IMR-90 (cell line): ENCODE measurements around the gene GTF2H4. TPM values are rescaled to one million over a fixed set of nuclear protein-coding genes. Genes with fewer than 3 reads are reported as not detected.

ENCODE experiments used
- ATAC-seq: fragments of 200-7000 bp; cut with Tn5 transposase; 2 replicates; pipeline ENCODE4 v1.9.1; 2020; ENCODE audit warnings: low read depth, mild to moderate bottlenecking, moderate library complexity
- BruUV-seq: library from RNA; stranded (reverse); fragments of 400-500 nt; replicated peaks from 2 replicates; lab custom pipeline; 2021; lab: Mats Ljungman, UMichigan
- CTCF ChIA-PET: fragments of 300-600 bp; formaldehyde crosslinking; extraction: SDS; loops from one replicate; lab custom pipeline; 2021; ENCODE audit warnings: antibody characterized with exemption; lab: Yijun Ruan, JAX
- POLR2A ChIA-PET: fragments of 300-600 bp; sonication (Branson Sonifier 250); formaldehyde crosslinking; loops from one replicate; lab custom pipeline; 2022; ENCODE audit warnings: antibody characterized with exemption; ENCODE audit not compliant: unreplicated experiment; lab: Charles Lee
- DNase-seq: peaks from one replicate; pipeline ENCODE4 v3.0.0; 2013
- H2AFZ ChIP-seq: replicated peaks from 2 replicates; pipeline ENCODE3; 2013; ENCODE audit warnings: low read length, mild to moderate bottlenecking; ENCODE audit not compliant: poor library complexity
- H2AK5ac ChIP-seq: 2 replicates; pipeline ENCODE4 v1.6.1; 2013; ENCODE audit warnings: low read depth, low read length, inconsistent platforms
- H2AK9ac ChIP-seq: replicated peaks from 2 replicates; pipeline ENCODE3; 2013; ENCODE audit warnings: mild to moderate bottlenecking, low read depth, low read length, moderate library complexity; ENCODE audit not compliant: poor library complexity
- H2BK120ac ChIP-seq: 2 replicates; pipeline ENCODE4 v1.6.1; 2013; ENCODE audit warnings: low read depth, low read length, inconsistent platforms
- H2BK15ac ChIP-seq: 3 replicates; pipeline ENCODE4 v1.6.1; 2013; ENCODE audit warnings: low read depth, low read length, inconsistent platforms
- H2BK20ac ChIP-seq: 2 replicates; pipeline ENCODE4 v1.6.1; 2013; ENCODE audit warnings: low read depth, mild to moderate bottlenecking, inconsistent platforms, low read length, moderate library complexity
- H2BK5ac ChIP-seq: 2 replicates; pipeline ENCODE4 v1.6.1; 2013; ENCODE audit warnings: mild to moderate bottlenecking, low read depth, low read length, inconsistent platforms; ENCODE audit not compliant: poor library complexity, severe bottlenecking
- H3K14ac ChIP-seq: replicated peaks from 2 replicates; pipeline ENCODE4 v1.6.1; 2013; ENCODE audit warnings: low read depth, low read length, inconsistent platforms
- H3K18ac ChIP-seq: 2 replicates; pipeline ENCODE4 v1.6.1; 2013; ENCODE audit warnings: low read depth, low read length, control low read depth
- H3K23ac ChIP-seq: 2 replicates; pipeline ENCODE4 v1.6.1; 2013; ENCODE audit warnings: low read depth, low read length, inconsistent platforms
- H3K27ac ChIP-seq: 2 replicates; pipeline ENCODE4 v1.5.1; 2013; ENCODE audit warnings: mild to moderate bottlenecking, control low read depth, low read length; ENCODE audit not compliant: insufficient read depth
- H3K27me3 ChIP-seq: 2 replicates; pipeline ENCODE4 v1.6.1; 2013; ENCODE audit warnings: low read length; ENCODE audit not compliant: control insufficient read depth, insufficient read depth
- H3K36me3 ChIP-seq: 2 replicates; pipeline ENCODE4 v1.6.1; 2013; ENCODE audit warnings: low read length, mixed read lengths; ENCODE audit not compliant: control insufficient read depth, insufficient read depth
- H3K4ac ChIP-seq: 2 replicates; pipeline ENCODE4 v1.6.1; 2013; ENCODE audit warnings: low read depth, low read length, inconsistent platforms
- H3K4me1 ChIP-seq: 2 replicates; pipeline ENCODE4 v1.6.1; 2013; ENCODE audit warnings: low read length, mixed read lengths; ENCODE audit not compliant: control insufficient read depth, insufficient read depth
- H3K4me2 ChIP-seq: 2 replicates; pipeline ENCODE4 v1.6.1; 2013; ENCODE audit warnings: low read depth, mild to moderate bottlenecking, control low read depth, low read length, moderate library complexity
- H3K4me3 ChIP-seq: 2 replicates; pipeline ENCODE4 v1.5.1; 2013; ENCODE audit warnings: low read depth, mild to moderate bottlenecking, control low read depth, low read length, moderate library complexity; ENCODE audit not compliant: insufficient read depth
- H3K56ac ChIP-seq: 2 replicates; pipeline ENCODE4 v1.6.1; 2013; ENCODE audit warnings: low read length, inconsistent platforms; ENCODE audit not compliant: insufficient read depth; ENCODE audit errors: extremely low read depth
- H3K79me1 ChIP-seq, 2 experiments: 2 replicates each; pipeline ENCODE4 v1.6.1; 2013; ENCODE audit warnings: low read length in 2 of 2, inconsistent platforms in 1 of 2, low read depth in 1 of 2
- H3K9ac ChIP-seq: 2 replicates; pipeline ENCODE4 v1.6.1; 2013; ENCODE audit warnings: low read depth, low read length, control low read depth
- H3K9me1 ChIP-seq: 2 replicates; pipeline ENCODE4 v1.6.1; 2013; ENCODE audit warnings: low read length, inconsistent platforms; ENCODE audit not compliant: insufficient read depth
- H3K9me3 ChIP-seq: 2 replicates; pipeline ENCODE4 v1.6.1; 2013; ENCODE audit warnings: low read length; ENCODE audit not compliant: control insufficient read depth, insufficient read depth
- H4K20me1 ChIP-seq: 2 replicates; pipeline ENCODE4 v1.6.1; 2013; ENCODE audit warnings: low read length, inconsistent platforms; ENCODE audit not compliant: insufficient read depth
- H4K5ac ChIP-seq: 2 replicates; pipeline ENCODE4 v1.6.1; 2013; ENCODE audit warnings: mild to moderate bottlenecking, low read depth, low read length, control low read depth
- H4K8ac ChIP-seq, 2 experiments: 2 replicates each; pipeline ENCODE4 v1.6.1; 2013; ENCODE audit warnings: low read depth in 2 of 2, low read length in 2 of 2, control low read depth in 1 of 2, inconsistent platforms in 1 of 2
- H4K91ac ChIP-seq: 2 replicates; pipeline ENCODE4 v1.6.1; 2013; ENCODE audit warnings: low read depth, low read length, inconsistent platforms; ENCODE audit not compliant: insufficient read depth
- BHLHE40 ChIP-seq: fragments of 150-350 bp; IDR thresholded peaks from 2 replicates; pipeline ENCODE4 v1.6.1; 2016; ENCODE audit warnings: mild to moderate bottlenecking, low read depth, low read length
- CEBPB ChIP-seq: IDR thresholded peaks from 2 replicates; pipeline ENCODE4 v1.6.1; 2012; ENCODE audit warnings: low read depth, low read length, improper control_type of control experiment
- CHD1 ChIP-seq: IDR thresholded peaks from 2 replicates; pipeline ENCODE4 v1.6.1; 2012; ENCODE audit warnings: low read depth, low read length, improper control_type of control experiment
- CTCF ChIP-seq: conservative IDR thresholded peaks from 2 replicates; pipeline ENCODE4 v1.5.1; 2012; ENCODE audit warnings: mild to moderate bottlenecking, low read depth, low read length, improper control_type of control experiment
- ELK1 ChIP-seq: fragments of 150-350 bp; IDR thresholded peaks from 2 replicates; pipeline ENCODE4 v1.6.1; 2016; ENCODE audit warnings: low read depth, mild to moderate bottlenecking, low read length, moderate library complexity, borderline replicate concordance
- FOS ChIP-seq: fragments of 150-350 bp; IDR thresholded peaks from 2 replicates; pipeline ENCODE4 v1.6.1; 2016; ENCODE audit warnings: low read depth, low read length
- MAFK ChIP-seq: IDR thresholded peaks from 2 replicates; pipeline ENCODE4 v1.6.1; 2012; ENCODE audit warnings: low read depth, low read length, improper control_type of control experiment
- MAZ ChIP-seq: IDR thresholded peaks from 2 replicates; pipeline ENCODE4 v1.6.1; 2012; ENCODE audit warnings: low read depth, mild to moderate bottlenecking, low read length, improper control_type of control experiment, moderate library complexity, borderline replicate concordance
- MXI1 ChIP-seq: IDR thresholded peaks from 2 replicates; pipeline ENCODE4 v1.6.1; 2012; ENCODE audit warnings: low read depth, mild to moderate bottlenecking, low read length, moderate library complexity, borderline replicate concordance
- NFE2L2 ChIP-seq: fragments of 150-350 bp; IDR thresholded peaks from 2 replicates; pipeline ENCODE4 v1.6.1; 2016; ENCODE audit warnings: low read depth, mild to moderate bottlenecking, low read length
- POLR2A ChIP-seq: IDR thresholded peaks from 2 replicates; pipeline ENCODE4 v1.6.1; 2012; ENCODE audit warnings: mild to moderate bottlenecking, low read depth, low read length
- RAD21 ChIP-seq: IDR thresholded peaks from 2 replicates; pipeline ENCODE4 v1.6.1; 2012; ENCODE audit warnings: low read length, improper control_type of control experiment
- RCOR1 ChIP-seq: IDR thresholded peaks from 2 replicates; pipeline ENCODE4 v1.6.1; 2012; ENCODE audit warnings: mild to moderate bottlenecking, low read length, improper control_type of control experiment; ENCODE audit not compliant: insufficient replicate concordance
- RFX5 ChIP-seq: IDR thresholded peaks from 2 replicates; pipeline ENCODE4 v1.8.0; 2012; ENCODE audit warnings: low read depth, mild to moderate bottlenecking, low read length, moderate library complexity
- SMC3 ChIP-seq: fragments of 150-350 bp; IDR thresholded peaks from 2 replicates; pipeline ENCODE4 v1.6.1; 2016; ENCODE audit warnings: low read depth, mild to moderate bottlenecking, antibody characterized with exemption, low read length, moderate library complexity
- USF2 ChIP-seq: fragments of 150-350 bp; IDR thresholded peaks from 2 replicates; pipeline ENCODE4 v1.6.1; 2017; ENCODE audit warnings: mild to moderate bottlenecking, antibody characterized with exemption, low read length, low read depth
- WGBS, 2 experiments: methylation state at CpG; one replicate each; pipeline versions ENCODE4 v1.1.5 to v1.1.7; 2013; ENCODE audit warnings: missing lambda C conversion rate in 2 of 2; ENCODE audit not compliant: insufficient read length in 1 of 2; ENCODE audit errors: extremely low coverage in 2 of 2; 5-methylcytosine and 5-hydroxymethylcytosine counted together
- dilution Hi-C: fragments of 300-500 bp; cut with HindIII; formaldehyde crosslinking; loops from one replicate; pipeline ENCODE4 v1.14.3; 2018; ENCODE audit warnings: low sequenced_read_pairs; ENCODE audit not compliant: unreplicated experiment
- in situ Hi-C: fragments of 300-500 bp; cut with MboI; formaldehyde crosslinking; loops from 3 replicates; pipeline ENCODE4 v1.14.3; 2019; ENCODE audit warnings: low sequenced_read_pairs, inconsistent platforms, mixed read lengths
- intact Hi-C: fragments of 100-400 bp; cut with micrococcal nuclease; formaldehyde crosslinking; loops from 2 replicates; pipeline ENCODE4 v1.10.0; 2022
- polyA plus RNA-seq, 3 experiments: library from polyadenylated mRNA; depleted of rRNA; stranded (reverse); fragments of >200 nt; gene quantifications; 2 replicates each; pipeline ENCODE4 v1.2.3, GENCODE V29; 2012; ENCODE audit warnings: low replicate concordance in 1 of 3
- total RNA-seq: library from RNA; depleted of rRNA; stranded (reverse); fragments of >200 nt; gene quantifications from 2 replicates; pipeline ENCODE4 v1.2.3, GENCODE V29; 2012

Gene GTF2H4
- total and polyA plus RNA-seq, 2 of the 4 experiments (the other 2 are of a cell fraction), result 13.4 to 30.8 TPM

- no TSS peak for BruUV-seq
- H3K23ac ChIP-seq, result no peak overlapping the region
- no peaks in the 10 kb centered on the region for H3K4me1 ChIP-seq
- H2BK20ac ChIP-seq, result no peak overlapping the region
- no peak overlapping the region for H3K9ac ChIP-seq
- ATAC-seq (no peak), DNase-seq (no peak)
- H2AK9ac ChIP-seq, result no peak overlapping the region
- H3K4ac ChIP-seq, result no peak overlapping the region
- in situ Hi-C loops, result no loop called here
- H3K9me1 ChIP-seq, result no peaks in the 10 kb centered on the region
- no peaks in the 10 kb centered on the region for H4K20me1 ChIP-seq
- CTCF ChIA-PET, result no interaction called here
- no peak overlapping the region for H2AK5ac ChIP-seq
- H4K91ac ChIP-seq, result no peak overlapping the region
- no peak for TF ChIP-seq USF2
- no peak for TF ChIP-seq MAZ
- no peak for TF ChIP-seq RFX5
- TF ChIP-seq FOS, result no peak
- TF ChIP-seq POLR2A, result no peak
- no peak for TF ChIP-seq SMC3
- no peak for TF ChIP-seq ELK1
- no peak for TF ChIP-seq MXI1
- TF ChIP-seq RCOR1, result no peak
- no peak for TF ChIP-seq CEBPB
- no peak for TF ChIP-seq CTCF
- TF ChIP-seq BHLHE40, result no peak
- no peak for TF ChIP-seq CHD1
- no peak for TF ChIP-seq MAFK
- no peak for TF ChIP-seq NFE2L2
- TF ChIP-seq RAD21, result no peak
- H3K14ac ChIP-seq, result no peak overlapping the region
- no peaks in the 10 kb centered on the region for H3K79me1 ChIP-seq
- peaks cover 43% of the 10 kb centered on the region for H3K36me3 ChIP-seq
- no peak overlapping the region for H4K8ac ChIP-seq
- H3K18ac ChIP-seq, result no peak overlapping the region
- H3K27ac ChIP-seq, result no peak overlapping the region
- no peak overlapping the region for H2AFZ ChIP-seq
- H2BK120ac ChIP-seq, result no peak overlapping the region
- dilution Hi-C loops, result no loop called here
- no peak overlapping the region for H2BK15ac ChIP-seq
- H4K5ac ChIP-seq, result no peak overlapping the region
- no peak overlapping the region for H3K4me3 ChIP-seq
- POLR2A ChIA-PET, result no interaction called here
- H3K4me2 ChIP-seq, result no peak overlapping the region
- WGBS, 2 experiments, result 100% methylated on average over 2 of the region's 7 CpGs; no CpG with 5 or more reads in 1 of the 2 experiments
- H3K56ac ChIP-seq, result no peak overlapping the region
- H2BK5ac ChIP-seq, result no peak overlapping the region
- H3K9me3 ChIP-seq, result no peaks in the 10 kb centered on the region
- H3K27me3 ChIP-seq, result no peaks in the 10 kb centered on the region
- intact Hi-C loops, result no loop called here
Measured at GRCh38 chr6:30922447-30922852, 14.4 kb downstream of the GTF2H4 start.
